NB4 (cell line): ENCODE data around the gene MOGAT1.

ENCODE experiments used
- CTCF ChIP-seq: IDR thresholded peaks from one replicate; pipeline ENCODE4 v1.5.1; 2012; ENCODE audit warnings: low read depth, low read length
- MAX ChIP-seq: IDR thresholded peaks from 2 replicates; pipeline ENCODE4 v1.6.1; 2011; ENCODE audit warnings: low read depth, low read length
- MYC ChIP-seq: IDR thresholded peaks from 2 replicates; pipeline ENCODE4 v1.6.1; 2011; ENCODE audit warnings: low read depth, low read length

- TF ChIP-seq CTCF (no peak), MYC (no peak), MAX (no peak)
These were observed 29.8 kb downstream of the MOGAT1 start for GRCh38 chr2:222701233-222701632.
